RWPE1 (cell line): Measurements from ENCODE around the gene CSF1R.

ENCODE experiments used
- CTCF ChIA-PET: fragments of 350-600 bp; sonication (Branson Sonifier 250); formaldehyde crosslinking; extraction: SDS; loops from one replicate; lab custom pipeline; 2021; lab: Yijun Ruan, JAX
- POLR2A ChIA-PET: fragments of 400-600 bp; formaldehyde crosslinking; extraction: SDS; loops from one replicate; lab custom pipeline; 2020; ENCODE audit warnings: antibody characterized with exemption; ENCODE audit not compliant: low non-redundant PET; lab: Yijun Ruan, JAX
- DNase-seq: peaks from one replicate; pipeline ENCODE4 v3.0.0; 2012; ENCODE audit warnings: low spot score
- H3K27ac ChIP-seq: fragments of 450-650 bp; 2 replicates; pipeline ENCODE4 v1.5.1; 2017
- TF ChIP-seq, protein P1 (sequence below): fragments of 450-650 bp; conservative IDR thresholded peaks from 2 replicates; pipeline ENCODE4 v1.5.1; 2017; ENCODE audit warnings: low read depth, mild to moderate bottlenecking

CSF1R gene

GRCh38 chr5:150067405-150067960 is 18.9 kb downstream of the CSF1R start:
- ChIA-PET POLR2A (no interaction called here), CTCF (no interaction called here)
- TF ChIP-seq, protein P1, sequence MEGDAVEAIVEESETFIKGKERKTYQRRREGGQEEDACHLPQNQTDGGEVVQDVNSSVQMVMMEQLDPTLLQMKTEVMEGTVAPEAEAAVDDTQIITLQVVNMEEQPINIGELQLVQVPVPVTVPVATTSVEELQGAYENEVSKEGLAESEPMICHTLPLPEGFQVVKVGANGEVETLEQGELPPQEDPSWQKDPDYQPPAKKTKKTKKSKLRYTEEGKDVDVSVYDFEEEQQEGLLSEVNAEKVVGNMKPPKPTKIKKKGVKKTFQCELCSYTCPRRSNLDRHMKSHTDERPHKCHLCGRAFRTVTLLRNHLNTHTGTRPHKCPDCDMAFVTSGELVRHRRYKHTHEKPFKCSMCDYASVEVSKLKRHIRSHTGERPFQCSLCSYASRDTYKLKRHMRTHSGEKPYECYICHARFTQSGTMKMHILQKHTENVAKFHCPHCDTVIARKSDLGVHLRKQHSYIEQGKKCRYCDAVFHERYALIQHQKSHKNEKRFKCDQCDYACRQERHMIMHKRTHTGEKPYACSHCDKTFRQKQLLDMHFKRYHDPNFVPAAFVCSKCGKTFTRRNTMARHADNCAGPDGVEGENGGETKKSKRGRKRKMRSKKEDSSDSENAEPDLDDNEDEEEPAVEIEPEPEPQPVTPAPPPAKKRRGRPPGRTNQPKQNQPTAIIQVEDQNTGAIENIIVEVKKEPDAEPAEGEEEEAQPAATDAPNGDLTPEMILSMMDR, result no peak
- DNase-seq, result no peak
- H3K27ac ChIP-seq, result no peak overlapping the region

GRCh38 chr5:150066901-150067396 is 19.4 kb downstream of the CSF1R start:
- H3K27ac ChIP-seq, result no peak overlapping the region
- DNase-seq, result peak; percentile 62
- CTCF ChIA-PET, result no interaction called here
- POLR2A ChIA-PET, result no interaction called here
- TF ChIP-seq, protein P1, result no peak

GRCh38 chr5:150066436-150066835 is 19.9 kb downstream of the CSF1R start:
- DNase-seq, result no peak
- ChIA-PET CTCF (interaction anchor here (0.6 kb wide), 1 partner anchor 83 kb away, joined by 3 read pairs; no protein-coding TSS in a partner anchor), POLR2A (no interaction called here)
- no peak overlapping the region for H3K27ac ChIP-seq
- TF ChIP-seq, protein P1, result no peak

GRCh38 chr5:150065886-150066285 is 20.5 kb downstream of the CSF1R start:
- DNase-seq, result no peak
- no peak overlapping the region for H3K27ac ChIP-seq
- ChIA-PET CTCF (interaction anchor here (0.6 kb wide), 1 partner anchor 83 kb away, joined by 3 read pairs; no protein-coding TSS in a partner anchor), POLR2A (no interaction called here)
- TF ChIP-seq, protein P1, result no peak

DNA sequence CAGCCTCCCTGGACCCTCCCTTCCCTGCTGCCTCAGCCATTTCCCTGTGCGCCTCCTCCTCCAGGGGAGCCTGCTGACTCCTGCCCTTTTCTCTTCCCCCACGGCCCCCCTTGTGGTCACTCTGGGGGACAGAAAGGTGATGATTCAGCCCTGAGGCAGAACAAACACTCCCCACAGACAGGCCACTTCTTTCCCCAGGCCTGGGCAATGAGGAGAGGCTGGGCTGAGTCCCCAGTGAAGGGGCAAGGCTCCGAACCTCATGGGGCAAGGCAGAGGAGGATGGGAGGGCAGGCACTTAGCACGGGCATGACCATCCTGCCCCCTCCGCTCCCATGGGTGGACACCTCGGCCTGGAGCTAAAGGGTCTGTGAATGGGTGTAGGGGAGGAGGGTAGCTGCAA is 21.0 kb downstream of the CSF1R start:
- CTCF ChIA-PET, result no interaction called here
- POLR2A ChIA-PET, result no interaction called here
- no peak overlapping the region for H3K27ac ChIP-seq
- DNase-seq, result no peak
- TF ChIP-seq, protein P1, result no peak

DNA sequence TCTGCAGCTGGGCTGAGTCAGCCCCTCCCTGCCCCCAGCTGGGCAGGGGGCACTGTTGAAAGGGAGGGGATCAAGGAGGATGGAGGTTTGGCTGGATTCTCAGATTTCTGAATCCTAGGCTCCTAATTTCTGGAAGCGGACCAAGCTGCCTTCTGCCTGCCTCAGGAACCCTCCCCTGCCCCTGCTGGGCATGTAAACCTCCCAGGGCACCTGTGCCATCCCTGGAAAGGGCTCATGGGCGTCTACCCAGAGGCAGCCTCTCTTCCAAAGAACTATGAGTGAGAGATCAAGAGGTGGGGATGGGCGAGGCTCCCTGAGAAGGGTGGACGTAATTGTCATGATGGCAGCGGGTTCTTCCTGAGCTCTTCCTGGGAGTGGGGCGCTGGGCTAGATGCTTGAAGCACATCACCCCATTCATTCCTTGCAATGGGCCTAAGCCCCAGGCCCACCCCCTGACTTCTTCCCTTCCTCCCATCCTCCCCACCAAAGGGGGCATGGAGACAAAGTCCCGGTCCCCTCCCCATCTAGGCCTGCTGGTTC is 21.6 kb downstream of the CSF1R start:
- ChIA-PET CTCF (interaction anchor here (0.5 to 1.0 kb wide), 3 partner anchors 12 to 49 kb away, joined by 3 to 7 read pairs (median 5); no protein-coding TSS in a partner anchor), POLR2A (no interaction called here)
- H3K27ac ChIP-seq, result no peak overlapping the region
- TF ChIP-seq, protein P1, result no peak
- DNase-seq, result no peak
